HG03064 (cell line): Measurements from ENCODE around the gene OGFOD3.
"Not testable (repeated sequence)": the region's sequence is repeated elsewhere in the genome, so short reads cannot be mapped to it uniquely, and the experiment has no call there.

Source experiments
- ATAC-seq: cut with Tn5 transposase; IDR thresholded peaks from one replicate; pipeline ENCODE4 v1.9.1; 2021; ENCODE audit warnings: low read depth; ENCODE audit not compliant: unreplicated experiment

The OGFOD3 gene, protein sequence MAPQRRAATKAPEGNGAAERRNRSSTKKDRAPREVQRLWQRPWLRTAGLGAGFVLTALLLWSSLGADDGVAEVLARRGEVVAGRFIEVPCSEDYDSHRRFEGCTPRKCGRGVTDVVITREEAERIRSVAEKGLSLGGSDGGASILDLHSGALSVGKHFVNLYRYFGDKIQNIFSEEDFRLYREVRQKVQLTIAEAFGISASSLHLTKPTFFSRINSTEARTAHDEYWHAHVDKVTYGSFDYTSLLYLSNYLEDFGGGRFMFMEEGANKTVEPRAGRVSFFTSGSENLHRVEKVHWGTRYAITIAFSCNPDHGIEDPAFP

GRCh38 chr17:82418001-82418986 is at the start of gene OGFOD3, which contains the start of gene HEXD:
Gene OGFOD3 (minus strand): TSS chr17:82418586. CDS start chr17:82418485, 101 bp downstream.
Gene HEXD (plus strand): TSS chr17:82418347. CDS start chr17:82419800, 1,453 bp downstream.
- peak; percentile 77 for ATAC-seq

GRCh38 chr17:82465023-82465603 is 46.7 kb upstream of the OGFOD3 start:
- ATAC-seq = no peak

- no peak for ATAC-seq
Observed at GRCh38 chr17:82464567-82464929, 46.2 kb upstream of the OGFOD3 start.

- no peak for ATAC-seq
Observed at GRCh38 chr17:82463925-82464566, 45.7 kb upstream of the OGFOD3 start.

GRCh38 chr17:82463391-82463790 is 45.0 kb upstream of the OGFOD3 start:
- ATAC-seq = no peak

- ATAC-seq = no peak
Observed at GRCh38 chr17:82461827-82462524, 43.6 kb upstream of the OGFOD3 start.

GRCh38 chr17:82459936-82460335 is 41.5 kb upstream of the OGFOD3 start:
- not testable (repeated sequence) for ATAC-seq

DNA sequence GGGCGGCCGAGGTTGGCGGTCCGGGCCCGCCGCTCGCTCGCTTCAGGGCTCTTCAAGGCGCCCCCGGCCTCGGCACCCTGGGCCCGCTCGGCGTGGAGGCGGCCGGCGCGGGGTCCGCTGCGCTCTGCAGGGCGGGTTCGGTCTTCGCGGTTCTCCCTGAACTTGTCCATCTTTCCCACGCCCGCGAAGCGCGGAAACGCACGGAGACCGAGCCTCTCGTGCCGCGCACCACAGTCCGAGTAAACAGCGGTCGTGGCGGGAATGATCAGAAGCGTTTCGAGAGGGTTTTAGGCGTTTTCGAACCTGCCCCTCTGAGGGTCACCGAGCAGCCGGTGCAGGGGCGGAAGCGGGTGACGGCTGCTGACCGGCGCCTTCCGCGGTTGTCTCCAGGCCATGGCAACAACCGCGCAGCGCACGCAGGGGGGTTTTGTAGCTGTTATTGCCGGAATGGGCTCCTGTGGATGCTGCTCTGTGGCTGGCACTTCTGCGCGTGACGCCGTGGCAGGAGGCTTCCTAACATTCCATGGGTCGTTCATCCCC is 40.6 kb upstream of the OGFOD3 start:
- peak; percentile 11 for ATAC-seq

DNA sequence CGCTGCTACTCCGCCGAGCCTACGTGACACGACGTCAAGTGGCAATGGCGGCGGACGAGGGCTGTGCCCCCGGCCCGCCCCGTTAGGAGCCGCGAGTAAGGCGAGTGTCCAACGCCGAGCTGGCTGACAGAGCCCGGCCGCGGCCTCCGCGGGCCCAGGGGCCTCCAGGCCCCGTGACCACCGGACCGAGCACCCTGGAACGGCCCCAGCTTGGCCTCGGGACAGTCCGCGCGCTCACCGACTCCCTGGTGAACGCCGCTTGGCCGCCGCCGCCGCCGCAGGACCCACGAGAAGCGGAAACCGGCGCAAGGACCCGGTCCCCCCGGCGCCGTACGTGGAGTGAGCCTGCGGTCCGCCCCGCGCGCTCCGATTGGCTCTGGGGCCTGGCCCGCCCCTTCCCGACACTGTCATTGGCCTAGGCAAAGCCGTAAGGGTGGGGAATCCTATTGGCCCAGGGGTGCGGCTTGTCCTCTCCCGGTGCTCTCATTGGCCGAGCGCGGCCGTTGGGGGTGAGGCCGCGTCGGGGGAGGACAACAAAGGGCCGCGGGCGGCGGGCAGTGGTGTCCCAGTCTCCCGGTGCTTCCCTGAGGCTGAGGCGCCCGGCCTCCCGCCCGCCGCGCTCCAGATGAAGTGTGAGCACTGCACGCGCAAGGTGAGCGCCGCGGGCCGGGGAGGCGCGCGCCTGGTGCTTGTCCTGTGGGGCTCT is 39.9 kb upstream of the OGFOD3 start, which contains the start of gene NARF:
Gene NARF, plus strand, starts transcription at position 563 of the 706 bp plus-strand sequence. Its CDS starts 63 bp downstream, at position 626.
- ATAC-seq = peak; percentile 86

- ATAC-seq = no peak
Observed at GRCh38 chr17:82457929-82458178, 39.5 kb upstream of the OGFOD3 start.

DNA sequence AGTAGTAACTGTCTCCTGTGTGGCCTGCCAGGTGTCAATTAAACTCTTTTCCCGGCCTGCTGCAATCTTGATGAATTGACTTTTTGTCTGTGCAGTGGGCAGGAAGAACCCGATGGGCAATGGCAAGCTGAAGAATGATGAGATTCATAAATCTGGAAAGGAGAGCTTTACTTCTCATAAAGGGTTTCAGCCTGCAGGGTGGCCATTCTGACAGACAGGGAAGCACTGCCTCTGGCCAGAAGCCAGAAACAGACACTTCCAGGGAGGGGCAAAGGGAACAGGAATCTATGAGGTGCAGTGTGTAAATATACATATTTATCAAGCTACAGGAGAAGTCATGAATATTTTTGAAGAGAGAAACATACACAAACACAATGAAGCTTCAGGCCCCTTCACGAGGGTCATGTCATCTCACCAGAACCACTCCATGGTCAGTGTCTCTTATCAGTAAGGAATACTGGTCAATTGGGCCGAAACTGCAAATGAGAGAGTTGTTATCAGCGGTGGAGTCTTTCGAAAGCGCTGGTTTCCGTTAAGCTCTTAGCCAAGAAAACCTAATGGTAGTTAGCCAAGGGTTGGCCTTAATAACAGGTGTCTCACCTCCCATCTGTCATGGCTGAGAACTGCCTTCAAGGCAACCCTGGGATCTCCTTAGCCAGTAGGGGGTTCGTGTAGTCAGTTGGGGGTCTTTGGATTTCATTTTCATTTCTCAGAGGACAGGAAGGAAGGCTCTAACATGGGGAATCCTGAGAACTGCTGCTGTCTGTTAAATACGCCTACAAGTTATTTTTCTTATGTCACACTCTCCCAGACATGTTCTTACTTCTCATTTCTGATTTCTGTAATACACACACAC is 38.9 kb upstream of the OGFOD3 start:
- no peak for ATAC-seq

GRCh38 chr17:82453706-82454105 is 35.3 kb upstream of the OGFOD3 start:
- ATAC-seq = not testable (repeated sequence)

GRCh38 chr17:82453151-82453550 is 34.8 kb upstream of the OGFOD3 start:
- ATAC-seq = not testable (repeated sequence)

- ATAC-seq = no peak
Observed at GRCh38 chr17:82452162-82452561, 33.8 kb upstream of the OGFOD3 start.

GRCh38 chr17:82450357-82451106 is 32.1 kb upstream of the OGFOD3 start, which contains the start of gene CYBC1:
Gene CYBC1 (minus strand): TSS chr17:82450752. CDS start chr17:82449254, 1,498 bp downstream.
- peak; percentile 54 for ATAC-seq

DNA sequence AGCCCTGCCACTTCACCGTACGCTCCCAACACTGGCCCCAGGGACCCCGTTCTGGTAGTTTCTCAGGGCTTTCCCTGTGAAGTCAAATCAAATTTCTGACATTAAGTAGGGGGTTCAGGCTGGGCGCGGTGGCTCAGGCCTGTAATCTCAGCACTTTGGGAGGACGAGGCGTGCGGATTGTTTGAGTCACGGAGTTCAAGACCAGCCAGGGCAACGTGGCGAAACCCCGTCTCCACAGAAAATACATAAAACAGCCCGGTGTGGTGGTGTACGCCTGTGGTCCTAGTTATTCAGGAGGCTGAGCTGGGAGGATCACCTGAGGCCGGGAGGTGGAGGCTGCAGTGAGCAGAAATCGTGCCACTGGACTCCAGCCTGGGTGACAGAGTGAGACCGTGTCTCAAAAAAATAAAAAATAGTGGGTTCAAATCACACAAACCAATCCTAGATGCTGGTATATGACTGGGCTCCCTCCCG is 31.5 kb upstream of the OGFOD3 start:
- peak; percentile 10 for ATAC-seq

GRCh38 chr17:82449131-82449882 is 30.9 kb upstream of the OGFOD3 start:
- no peak for ATAC-seq
